HG02973 (cell line): Measurements from ENCODE around the gene ROM1.
"Not testable (repeated sequence)": the region's sequence is repeated elsewhere in the genome, so short reads cannot be mapped to it uniquely, and the experiment has no call there.

Source experiments
- ATAC-seq: cut with Tn5 transposase; IDR thresholded peaks from one replicate; pipeline ENCODE4 v1.9.1; 2021; ENCODE audit warnings: moderate library complexity; ENCODE audit not compliant: unreplicated experiment

Gene ROM1

DNA sequence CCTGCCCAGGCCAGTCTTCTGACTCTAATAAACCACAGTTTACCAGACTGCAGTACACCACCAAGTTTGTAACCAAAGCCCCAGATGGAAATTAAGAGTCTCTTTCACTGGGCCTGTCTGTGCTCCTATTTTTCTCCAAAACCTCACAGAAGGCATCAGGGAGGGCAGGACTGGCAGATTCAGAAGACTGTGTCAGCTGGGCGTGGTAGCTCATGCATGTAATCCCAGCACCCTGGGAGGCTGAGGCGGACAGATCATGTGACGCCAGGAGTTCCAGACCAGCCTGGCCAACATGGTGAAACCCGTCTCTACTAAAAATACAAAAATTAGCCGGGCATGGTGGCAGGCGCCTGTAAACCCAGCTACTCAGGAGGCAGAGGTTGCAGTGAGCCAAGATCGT is 27.7 kb upstream of the ROM1 start:
- ATAC-seq: not testable (repeated sequence)

DNA sequence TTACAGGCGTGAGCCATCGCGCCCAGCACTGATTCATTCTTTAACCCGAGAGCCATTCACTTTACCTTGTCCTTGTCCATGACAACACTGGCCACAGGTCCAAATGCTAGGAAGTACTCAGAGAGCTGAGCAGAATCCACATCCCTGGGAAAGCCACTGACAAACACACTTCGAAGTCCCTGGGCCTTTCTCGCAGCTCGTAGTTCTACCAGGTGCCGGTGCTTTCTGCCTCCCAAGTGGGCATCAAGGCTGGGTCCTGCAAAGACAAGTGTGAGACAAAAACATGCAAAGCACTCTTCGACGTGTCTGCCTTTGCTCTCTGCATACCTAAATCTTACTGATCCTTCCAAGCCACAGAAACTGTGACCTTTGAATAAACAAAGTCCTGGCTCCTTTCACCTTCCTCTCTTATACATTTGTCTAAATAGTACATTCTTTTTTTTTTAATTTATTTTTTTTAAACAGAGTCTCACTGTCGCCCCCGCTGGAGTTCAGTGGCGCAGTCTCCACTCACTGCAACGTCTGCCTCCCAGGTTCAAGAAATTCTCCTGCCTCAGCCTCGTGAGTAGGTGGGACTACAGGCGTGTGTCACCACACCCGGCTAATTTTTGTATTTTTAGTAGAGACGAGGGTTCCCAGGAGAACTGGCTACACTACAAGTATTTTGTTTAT is 24.0 kb upstream of the ROM1 start:
- ATAC-seq: no peak

DNA sequence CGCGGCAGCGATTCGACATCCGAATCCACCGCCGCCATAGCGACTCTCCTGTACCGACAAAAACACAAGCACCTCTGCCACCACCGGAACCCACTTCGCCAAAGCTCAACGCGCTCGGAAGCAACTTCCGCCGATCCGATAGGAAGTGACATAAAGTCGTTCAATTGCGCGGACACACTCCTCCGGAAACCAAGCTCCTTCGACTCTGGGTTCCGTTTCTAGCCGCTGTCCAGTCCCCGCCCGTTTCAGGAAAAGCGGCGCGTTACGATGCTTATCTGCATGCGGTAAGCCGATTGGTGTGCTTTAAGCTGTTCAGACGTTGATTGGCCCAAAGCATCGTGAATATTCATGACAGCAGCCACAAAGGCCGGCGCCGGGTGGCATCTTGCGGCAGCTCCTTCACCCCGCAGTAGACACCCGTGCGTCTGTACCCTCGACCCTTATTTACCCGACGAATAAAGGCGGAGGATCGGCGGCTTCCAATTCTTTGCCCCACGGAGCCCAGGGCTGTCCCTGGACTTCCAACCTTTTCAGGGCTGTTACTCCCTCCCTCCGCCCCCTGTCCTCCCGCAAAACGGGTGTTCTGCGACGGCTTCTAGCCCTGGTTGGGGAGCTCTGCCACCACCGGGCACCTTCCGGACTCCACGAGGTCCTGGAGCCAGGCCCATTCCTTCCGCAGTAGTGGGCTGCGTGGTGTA is 21.5 kb upstream of the ROM1 start, which contains the start of gene TUT1:
Gene TUT1 (minus strand): TSS at position 76 of the 698 bp plus-strand sequence. CDS start 38 bp downstream, at position 38.
- peak; percentile 73 for ATAC-seq

DNA sequence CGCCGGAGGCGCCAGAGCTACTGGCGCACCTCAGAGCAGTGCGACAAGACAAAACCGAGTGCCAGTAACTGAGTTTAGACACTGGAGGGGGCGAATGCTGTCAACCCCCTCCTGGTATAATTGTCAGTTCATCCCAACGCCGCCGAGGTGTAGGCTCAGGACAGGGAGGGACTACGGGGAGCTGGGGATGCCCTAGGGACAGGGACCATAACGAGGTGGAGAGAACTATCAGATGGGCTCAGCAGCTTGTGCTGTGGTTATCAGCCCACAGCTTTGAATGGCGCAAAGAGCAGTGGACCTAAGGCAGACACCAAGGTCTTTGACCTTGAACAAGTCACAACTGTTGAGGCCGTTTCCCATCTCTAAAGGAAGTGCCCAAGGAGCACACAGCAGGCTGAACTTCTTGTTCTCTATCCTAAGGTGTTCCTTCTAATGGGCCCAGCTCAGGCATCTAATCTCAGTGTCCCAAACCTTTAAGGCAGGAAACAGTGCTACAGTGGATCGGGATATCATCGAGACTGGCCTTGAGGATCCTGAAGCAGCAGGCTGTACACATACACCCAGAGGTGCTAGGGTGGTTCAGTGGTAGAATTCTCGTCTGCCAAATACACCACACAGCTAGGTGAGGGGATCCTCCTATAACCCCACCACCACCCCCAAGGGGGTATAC is 20.8 kb upstream of the ROM1 start:
- ATAC-seq: peak; percentile 1

DNA sequence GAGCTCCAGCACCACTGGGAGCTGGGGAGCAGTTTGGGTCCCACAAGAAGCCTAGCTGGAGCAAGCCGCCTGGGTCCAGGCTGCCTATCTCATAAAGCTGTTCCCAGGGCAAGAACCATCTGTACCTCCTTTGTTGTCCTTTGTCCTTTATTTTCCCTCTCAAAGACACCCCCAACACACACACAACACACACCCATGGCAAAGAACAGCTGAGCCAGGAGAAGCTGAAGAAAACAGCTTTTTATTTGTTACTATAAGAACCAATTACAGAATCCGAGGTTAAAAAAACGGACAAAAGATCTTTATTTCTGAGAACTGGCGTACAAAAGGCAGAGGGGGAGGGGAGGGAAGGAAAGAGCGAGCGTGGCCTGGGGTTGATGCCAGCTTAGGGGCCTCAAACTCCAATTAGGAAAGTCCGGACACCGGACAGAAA is 20.1 kb upstream of the ROM1 start:
- no peak for ATAC-seq

DNA sequence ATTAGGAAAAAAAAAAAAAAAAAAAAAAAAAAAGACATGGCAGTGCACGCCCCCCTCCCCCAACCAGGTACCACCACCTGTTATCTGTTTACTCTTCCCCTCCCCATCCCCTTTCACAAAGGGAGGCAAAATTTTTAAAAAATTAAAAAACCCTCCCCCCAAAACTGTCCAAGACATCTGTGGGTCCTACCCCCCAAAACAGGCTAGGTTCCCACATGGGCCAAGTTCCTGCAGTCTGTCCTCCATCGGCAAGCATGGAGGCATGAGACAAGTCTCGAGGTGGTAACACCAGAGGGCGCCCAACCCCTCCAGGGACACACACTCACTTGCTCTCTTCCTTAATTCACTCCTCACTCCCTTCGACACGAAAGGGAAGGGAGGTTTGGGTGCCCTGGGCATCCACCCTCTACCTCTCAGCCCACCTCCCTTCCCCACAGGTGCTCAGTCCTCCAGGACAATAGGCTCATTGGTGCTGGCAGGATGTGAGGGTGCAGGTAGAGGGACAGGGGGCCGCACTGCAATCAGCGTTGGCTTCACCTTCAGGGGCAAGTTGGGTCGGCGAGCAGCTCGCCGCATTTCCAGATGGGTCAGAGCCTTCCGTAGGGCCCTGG is 19.5 kb upstream of the ROM1 start:
- no peak for ATAC-seq

DNA sequence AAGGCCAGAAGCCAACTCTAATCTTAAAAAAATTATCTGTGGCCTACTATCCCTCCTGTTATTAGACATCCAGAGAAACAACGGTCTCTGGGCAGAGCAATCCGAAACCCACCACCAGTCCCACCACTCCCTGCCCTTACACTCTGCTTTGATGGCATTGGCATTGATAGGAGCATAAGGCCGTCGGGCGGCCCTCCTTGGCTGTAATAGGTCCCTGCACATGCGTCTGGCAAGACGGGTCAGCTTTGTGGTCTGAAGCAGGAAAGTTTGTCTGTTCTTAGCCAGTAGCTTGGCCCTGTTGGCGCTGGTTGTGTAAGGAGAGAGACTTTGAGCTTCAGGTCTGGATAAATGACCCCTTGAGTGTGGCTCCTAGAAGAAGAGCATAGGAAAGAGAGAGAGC is 17.9 kb upstream of the ROM1 start:
- ATAC-seq: no peak

DNA sequence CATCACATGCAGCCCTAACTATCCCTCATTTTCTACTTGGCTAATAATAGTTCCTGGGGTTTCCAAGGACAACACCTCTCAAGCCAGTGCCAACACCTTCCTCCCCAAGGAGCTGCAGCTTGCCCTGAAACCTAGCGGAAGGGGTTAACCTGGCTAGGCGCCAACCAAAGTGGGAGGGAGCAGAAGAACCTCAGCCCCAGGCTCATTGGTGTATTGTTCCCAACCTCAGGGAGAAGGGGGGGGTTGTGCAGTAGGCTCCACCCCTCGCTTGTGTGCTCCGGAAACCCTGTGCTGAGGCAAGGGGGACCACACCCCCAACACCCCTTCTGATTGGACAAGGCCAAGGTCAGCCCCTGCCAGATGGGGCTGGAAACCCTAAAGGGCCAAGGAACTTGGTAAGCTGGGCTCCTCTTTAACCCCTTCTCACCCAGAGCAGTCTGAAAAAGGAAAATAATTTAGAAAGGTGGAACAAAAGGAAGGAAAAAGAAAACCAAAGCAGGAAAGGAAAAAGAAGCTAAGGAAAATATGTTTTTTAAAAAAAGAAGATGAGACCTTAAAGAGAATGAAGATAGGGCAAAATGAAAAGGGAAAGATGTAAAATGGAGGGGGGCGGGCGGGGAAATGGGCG is 13.9 kb upstream of the ROM1 start:
- peak; percentile 39 for ATAC-seq

DNA sequence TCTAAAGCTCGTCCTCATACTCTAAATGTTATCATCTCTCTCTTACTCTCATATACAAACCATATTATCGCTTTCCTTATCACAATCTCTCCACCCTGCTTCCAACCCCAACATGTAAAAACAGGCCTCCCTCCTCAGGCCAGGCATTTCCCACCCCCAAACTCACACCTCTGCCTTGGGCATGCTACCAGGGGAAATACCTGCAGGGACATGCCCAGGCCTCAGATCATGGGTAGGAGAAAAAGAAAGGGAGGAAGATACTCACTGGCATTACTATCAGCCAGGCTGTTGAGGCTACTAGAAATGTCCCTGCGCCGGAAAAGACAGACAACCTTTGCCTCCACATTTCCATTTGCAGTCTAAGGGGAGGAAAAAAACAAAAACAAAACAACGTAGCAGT is 13.2 kb upstream of the ROM1 start:
- ATAC-seq: no peak

DNA sequence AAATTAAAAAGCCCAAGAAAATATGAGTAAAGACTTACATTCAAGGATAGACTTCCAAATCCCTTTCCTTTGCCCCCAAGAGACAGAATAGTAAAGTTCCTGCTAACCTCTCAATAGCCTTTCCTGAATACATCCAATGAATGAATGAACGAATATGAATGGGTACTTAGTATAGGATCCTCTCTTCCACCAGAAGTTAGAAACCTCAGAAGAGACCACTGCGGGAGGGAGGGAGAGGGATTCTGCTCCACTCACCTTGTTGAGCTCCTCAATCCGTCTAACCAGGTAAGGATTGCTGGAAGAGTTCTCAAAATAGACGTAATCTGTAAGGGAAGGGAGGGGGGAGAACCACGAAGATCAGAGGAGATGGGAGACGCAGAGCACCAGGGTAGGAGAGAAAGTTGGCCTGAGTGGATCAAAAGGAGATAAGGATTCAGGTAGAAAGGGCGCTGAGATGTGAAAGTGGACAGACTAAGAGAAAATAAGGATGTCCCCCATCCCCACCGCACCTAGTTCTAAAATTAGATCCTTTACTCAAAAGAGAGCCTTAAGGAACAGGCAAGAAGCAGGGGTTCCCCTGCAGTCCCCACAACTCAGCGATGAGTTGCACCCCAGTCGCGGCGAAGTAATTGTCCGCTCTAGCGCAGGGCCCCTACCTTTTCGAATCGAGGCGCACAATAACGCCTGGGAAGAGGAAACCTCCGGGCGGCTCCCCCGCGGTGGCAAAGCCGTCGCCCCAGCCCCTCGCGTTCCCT is 12.5 kb upstream of the ROM1 start:
- ATAC-seq: no peak

DNA sequence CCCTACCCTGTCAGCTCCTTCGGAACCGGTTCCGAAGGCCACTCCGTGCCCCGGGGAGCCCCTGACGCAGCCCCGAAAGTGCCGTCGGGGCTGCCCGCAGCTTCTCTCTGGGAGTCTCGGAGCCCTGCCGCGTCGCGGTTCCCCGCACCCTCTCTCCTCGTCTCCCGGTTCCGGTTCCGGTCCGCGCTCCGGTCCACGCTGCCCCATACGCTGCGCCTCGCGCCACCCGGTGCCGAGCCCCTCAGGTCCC is 12.0 kb upstream of the ROM1 start:
- ATAC-seq: peak; percentile 11

DNA sequence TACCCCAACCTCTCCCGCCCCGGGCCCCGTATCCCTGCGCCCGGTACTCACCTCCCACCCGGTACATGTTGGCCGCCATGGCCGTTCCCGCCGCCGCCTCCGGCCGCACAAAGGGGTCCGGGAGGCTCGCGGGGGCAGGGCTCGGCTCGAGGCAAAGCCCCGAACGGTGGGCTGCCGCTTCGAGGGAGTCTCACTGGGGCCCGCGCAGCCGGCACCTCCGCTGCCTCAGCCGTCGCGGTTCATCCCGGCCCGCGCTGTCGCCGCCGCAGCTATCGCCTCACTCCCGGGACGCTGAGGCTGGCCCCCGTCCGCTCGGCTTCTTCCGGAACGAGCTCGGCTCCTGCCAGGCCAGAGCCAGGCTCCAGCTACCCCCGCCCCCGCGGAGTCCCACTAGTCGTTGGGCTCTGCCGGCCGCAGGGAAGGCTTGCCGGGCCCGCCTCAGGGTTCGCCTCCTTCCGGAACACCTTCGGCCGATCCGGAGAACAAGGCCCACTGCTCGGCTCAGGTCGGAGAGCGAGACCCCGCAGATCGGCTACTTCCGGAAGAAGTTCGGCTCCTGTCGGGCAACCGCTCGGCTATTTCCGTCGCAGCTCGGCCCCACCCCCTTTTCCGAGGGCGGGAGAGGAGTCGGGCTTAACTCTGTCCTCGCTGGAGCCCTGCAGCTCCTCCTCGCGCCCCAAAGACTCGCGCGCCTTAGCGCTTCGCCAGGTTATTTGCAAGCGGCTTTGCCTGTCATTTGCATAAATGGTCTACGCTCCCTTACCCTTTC is 11.5 kb upstream of the ROM1 start, which contains the start of gene MTA2:
Gene MTA2 (minus strand): TSS at position 494 of the 769 bp plus-strand sequence. CDS start 415 bp downstream, at position 79.
- peak; percentile 72 for ATAC-seq

DNA sequence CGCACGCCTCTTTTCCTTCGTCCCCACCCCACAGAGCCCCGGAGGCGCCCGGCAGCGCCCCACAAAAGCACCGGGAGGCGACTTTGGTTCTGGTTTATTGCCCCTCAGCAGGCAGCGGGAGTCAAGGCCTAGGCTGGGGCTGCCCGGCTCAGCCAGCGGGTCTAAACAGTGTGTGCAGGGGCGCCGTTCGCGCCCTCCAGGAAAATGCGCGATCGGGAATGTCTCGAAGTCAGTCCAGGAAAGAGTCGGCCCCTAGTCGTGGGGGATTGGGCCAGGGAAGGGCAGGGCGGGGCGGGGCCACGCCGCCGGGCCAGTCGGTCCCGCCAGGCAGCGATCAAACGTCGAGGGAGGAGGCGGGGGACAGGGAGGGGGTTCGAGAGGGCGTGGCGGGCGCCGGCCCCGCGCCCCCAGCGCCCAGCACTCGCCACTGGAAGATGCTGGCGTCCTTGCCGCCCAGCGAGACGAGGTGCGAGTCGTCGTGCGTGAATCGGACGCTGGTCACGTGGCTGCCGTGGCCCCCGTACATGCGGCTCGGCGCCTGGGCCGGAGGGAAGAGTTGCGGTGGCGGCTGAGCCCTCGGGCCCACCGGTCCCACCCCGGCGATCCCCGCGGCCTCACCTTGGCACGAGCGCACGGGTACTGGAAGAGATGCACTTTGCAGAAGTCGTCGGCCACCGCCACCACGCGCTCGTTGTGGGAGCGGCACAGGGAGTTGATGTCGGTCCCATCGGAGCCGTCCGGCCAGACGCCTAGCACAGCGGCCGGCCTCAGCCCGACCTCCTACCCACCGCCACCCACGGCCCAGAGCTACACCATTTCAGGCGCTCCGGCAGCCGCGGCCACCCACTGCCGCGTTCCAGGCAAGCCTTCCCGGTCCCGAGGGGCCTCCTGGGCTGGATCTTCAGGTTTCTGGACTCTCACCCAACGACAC is 10.7 kb upstream of the ROM1 start:
- ATAC-seq: no peak

DNA sequence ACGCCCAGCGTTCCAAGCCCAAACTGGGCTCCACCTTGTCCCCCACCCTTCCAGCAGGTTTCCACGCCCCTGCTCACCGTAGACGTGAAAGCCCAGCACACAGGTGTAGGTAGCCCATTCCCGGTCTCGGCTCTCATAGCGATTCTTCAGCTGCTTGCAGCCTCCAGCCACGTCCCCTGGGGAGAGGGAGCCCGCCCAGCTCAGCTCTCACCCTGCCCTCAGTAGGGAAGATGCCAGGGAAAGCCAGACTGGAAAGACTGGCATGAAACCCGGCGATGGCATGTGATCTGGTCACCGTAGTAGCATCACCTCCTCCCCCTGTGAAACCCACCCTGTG is 10.0 kb upstream of the ROM1 start:
- ATAC-seq: no peak

DNA sequence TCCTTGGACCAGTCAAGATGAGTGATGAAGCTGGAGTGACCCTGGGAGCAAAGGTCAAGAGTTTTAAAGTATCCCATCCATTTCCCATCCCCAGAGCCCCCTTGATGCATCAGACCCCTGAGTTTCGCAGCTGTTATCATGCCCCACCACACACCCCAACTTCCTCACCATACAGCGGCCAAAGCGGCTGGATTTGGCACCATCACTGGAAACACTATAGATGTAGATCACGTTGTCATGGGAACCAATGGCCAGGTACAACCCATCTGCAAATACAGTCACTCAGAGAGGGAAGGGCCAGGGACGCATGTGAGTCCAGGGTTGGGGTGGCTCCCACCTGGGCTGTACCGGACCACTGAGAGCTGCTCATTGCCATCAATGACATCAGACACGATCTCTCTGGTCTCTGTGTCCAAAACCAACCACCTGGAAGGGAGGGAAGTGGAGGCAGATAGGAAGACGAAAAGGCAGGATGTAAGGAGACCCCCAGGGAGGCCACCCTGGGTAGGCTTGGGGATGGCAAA is 9.2 kb upstream of the ROM1 start:
- ATAC-seq: no peak

DNA sequence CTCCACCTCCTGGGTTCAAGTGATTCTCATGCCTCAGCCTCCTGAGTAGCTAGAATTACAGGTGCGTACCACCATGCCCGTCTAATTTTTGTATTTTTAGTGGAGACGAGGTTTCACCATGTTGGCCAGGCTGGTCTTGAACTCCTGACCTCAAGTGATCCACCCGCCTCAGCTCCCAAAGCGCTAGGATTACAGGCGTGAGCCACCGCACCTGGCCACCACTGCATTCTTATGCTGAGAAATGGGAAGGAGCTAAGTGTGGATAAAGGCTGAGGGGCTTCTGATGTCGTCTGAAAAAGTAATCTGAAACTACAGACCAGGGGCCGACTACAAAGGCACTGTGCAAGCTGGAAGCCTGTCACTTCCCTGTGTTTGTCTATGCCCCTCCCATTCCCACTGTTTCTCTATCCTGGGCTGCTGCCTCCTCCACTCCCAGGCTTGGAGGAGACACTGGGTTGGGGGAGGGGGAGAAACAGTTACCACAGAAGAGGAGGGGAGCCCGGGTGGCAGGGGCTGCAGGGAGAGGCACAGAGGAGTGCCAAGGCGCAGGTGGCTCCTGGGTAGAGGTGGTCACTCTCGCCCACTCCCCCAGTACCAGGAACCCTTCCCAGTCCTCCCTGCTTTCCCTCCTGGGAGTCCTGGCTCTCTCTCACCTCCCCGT is 8.5 kb upstream of the ROM1 start:
- ATAC-seq: no peak

DNA sequence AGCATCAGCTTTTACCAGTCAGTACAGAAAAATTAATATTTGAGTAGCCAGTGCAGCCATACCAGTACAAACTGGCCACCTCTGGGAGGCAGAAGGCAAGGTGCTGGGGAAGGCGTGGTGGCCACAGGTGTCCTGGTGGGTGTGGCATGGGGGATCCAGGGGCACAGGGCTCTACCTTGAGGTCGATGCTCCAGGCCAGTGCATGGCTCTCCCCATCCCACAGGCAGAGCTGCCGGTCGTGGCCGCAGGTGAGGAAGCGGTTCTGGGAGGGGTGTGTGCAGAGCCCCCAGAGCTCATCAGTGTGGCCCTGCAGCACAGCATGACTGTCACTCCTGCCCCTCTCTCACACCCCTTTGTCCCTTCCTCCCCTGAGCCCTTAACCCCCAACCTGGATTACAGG is 7.6 kb upstream of the ROM1 start:
- ATAC-seq: no peak

DNA sequence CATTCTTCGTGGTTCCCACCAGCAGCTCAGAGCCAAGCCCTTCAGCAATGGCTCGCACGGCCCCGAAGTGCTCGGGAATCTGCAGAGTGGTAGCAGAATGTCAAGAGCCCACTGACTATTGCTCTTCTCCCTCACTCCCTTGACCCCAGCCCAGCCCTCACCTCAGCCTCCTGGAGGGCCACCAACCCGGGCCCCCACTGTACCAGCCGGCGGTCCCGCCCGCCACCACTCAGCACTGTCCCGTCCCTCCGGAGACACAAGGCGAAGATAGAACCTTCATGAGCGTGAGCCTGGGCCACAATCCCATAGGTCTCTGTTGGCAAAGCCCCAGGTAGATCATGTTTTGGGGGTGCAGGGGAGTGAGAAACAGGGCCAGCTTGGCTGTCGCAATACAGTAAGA is 7.2 kb upstream of the ROM1 start:
- no peak for ATAC-seq
